OCI-LY1 (cell line): ENCODE measurements around the gene ADCY7.

ENCODE experiments used
- H2AFZ ChIP-seq: fragments of 200-600 bp; sonication (generic), shearing (Covaris generic); 2 replicates; pipeline ENCODE4 v1.6.0; 2014; ENCODE audit warnings: antibody characterized with exemption, mild to moderate bottlenecking, low read length
- H3F3A ChIP-seq: fragments of 200-600 bp; sonication (generic), shearing (Covaris generic); 2 replicates; pipeline ENCODE4 v1.6.0; 2014; ENCODE audit warnings: mild to moderate bottlenecking, antibody characterized with exemption, low read length, moderate library complexity; ENCODE audit not compliant: insufficient read depth
- H3K27ac ChIP-seq: fragments of 200-600 bp; sonication (generic); 2 replicates; pipeline ENCODE4 v1.5.1; 2014; ENCODE audit warnings: low read length, mixed run types, mild to moderate bottlenecking, low read depth; ENCODE audit not compliant: poor library complexity, severe bottlenecking
- H3K27me3 ChIP-seq: fragments of 200-600 bp; sonication (generic); 2 replicates; pipeline ENCODE4 v1.6.0; 2014; ENCODE audit warnings: antibody characterized with exemption, mild to moderate bottlenecking, low read length, moderate library complexity; ENCODE audit not compliant: insufficient read depth
- H3K36me3 ChIP-seq: fragments of 200-600 bp; sonication (generic); 2 replicates; pipeline ENCODE4 v1.6.1; 2014; ENCODE audit warnings: mild to moderate bottlenecking, antibody characterized with exemption, low read length, moderate library complexity, mixed read lengths; ENCODE audit not compliant: insufficient read depth
- H3K4me1 ChIP-seq: fragments of 200-600 bp; sonication (generic); 2 replicates; pipeline ENCODE4 v1.5.1; 2014; ENCODE audit warnings: mild to moderate bottlenecking, low read length, moderate library complexity; ENCODE audit not compliant: insufficient read depth, severe bottlenecking
- H3K4me2 ChIP-seq: fragments of 200-600 bp; sonication (generic), shearing (Covaris generic); 2 replicates; pipeline ENCODE4 v1.6.1; 2014; ENCODE audit warnings: low read length
- H3K4me3 ChIP-seq: fragments of 200-600 bp; sonication (generic); 2 replicates; pipeline ENCODE4 v1.5.1; 2014; ENCODE audit warnings: low read length, low read depth, mild to moderate bottlenecking, mixed read lengths; ENCODE audit not compliant: poor library complexity, severe bottlenecking
- H3K79me2 ChIP-seq: fragments of 200-600 bp; shearing (Covaris generic); 2 replicates; pipeline ENCODE4 v1.6.1; 2016; ENCODE audit warnings: mixed run types, low read length, mixed read lengths; ENCODE audit not compliant: insufficient read depth
- H3K9ac ChIP-seq: fragments of 200-600 bp; sonication (generic), shearing (Covaris generic); 2 replicates; pipeline ENCODE4 v1.6.1; 2014; ENCODE audit warnings: mild to moderate bottlenecking, low read length, mixed read lengths
- H3K9me2 ChIP-seq: fragments of 200-600 bp; sonication (generic), shearing (Covaris generic); 2 replicates; pipeline ENCODE4 v1.6.1; 2014; ENCODE audit warnings: low read depth, mild to moderate bottlenecking, low read length, mixed read lengths
- H3K9me3 ChIP-seq: fragments of 200-600 bp; shearing (Covaris generic); 2 replicates; pipeline ENCODE4 v1.6.1; 2014; ENCODE audit warnings: low read length, mixed read lengths
- H4K20me1 ChIP-seq: fragments of 200-600 bp; sonication (generic), shearing (Covaris generic); 2 replicates; pipeline ENCODE4 v1.6.0; 2016; ENCODE audit warnings: mild to moderate bottlenecking, low read length; ENCODE audit not compliant: insufficient read depth
- CTCF ChIP-seq: fragments of 200-600 bp; sonication (generic), shearing (Covaris generic); IDR thresholded peaks from 2 replicates; pipeline ENCODE4 v1.5.1; 2017; ENCODE audit warnings: mild to moderate bottlenecking, antibody characterized with exemption, low read length, moderate library complexity, mixed read lengths
- EZH2 ChIP-seq: fragments of 200-600 bp; sonication (generic), shearing (Covaris generic); IDR thresholded peaks from 2 replicates; pipeline ENCODE4 v1.8.0; 2017; ENCODE audit warnings: borderline replicate concordance, mixed run types, mild to moderate bottlenecking, antibody characterized with exemption, low read length, moderate library complexity, mixed read lengths

Gene ADCY7

GRCh38 chr16:50244504-50245416 lies 21.6 kb upstream of the ADCY7 start:
- Histone ChIP-seq H3K27ac (no peak overlapping the region), H3K9ac (no peak overlapping the region; the same call in 1 of the 2 replicates)
- no peak for TF ChIP-seq CTCF
- no peak for TF ChIP-seq EZH2

GRCh38 chr16:50245417-50246298 lies 20.7 kb upstream of the ADCY7 start:
- Histone ChIP-seq H3K27ac (no peak overlapping the region), H3K4me2 (peak overlapping the region; percentile 80), H4K20me1 (no peaks in the 10 kb centered on the region), H2AFZ (no peak overlapping the region), H3K9me2 (no peaks in the 10 kb centered on the region), H3F3A (no peaks in the 10 kb centered on the region), H3K27me3 (peaks cover 6% of the 10 kb centered on the region; the same call in 1 of the 2 replicates), H3K9me3 (no peaks in the 10 kb centered on the region), H3K4me3 (peak overlapping the region; percentile 59), H3K79me2 (no peaks in the 10 kb centered on the region), H3K4me1 (peaks cover 17% of the 10 kb centered on the region), H3K9ac (no peak overlapping the region; the same call in 1 of the 2 replicates), H3K36me3 (no peaks in the 10 kb centered on the region)
- no peak for TF ChIP-seq EZH2
- no peak for TF ChIP-seq CTCF

More at GRCh38 chr16:50244504-50245416, 21.6 kb upstream of the ADCY7 start:
- Histone ChIP-seq H3K4me2 (peak overlapping the region; percentile 80), H3K36me3 (no peaks in the 10 kb centered on the region), H3K9me2 (no peaks in the 10 kb centered on the region), H4K20me1 (no peaks in the 10 kb centered on the region), H3K79me2 (no peaks in the 10 kb centered on the region), H3K9me3 (no peaks in the 10 kb centered on the region), H2AFZ (no peak overlapping the region), H3K4me3 (peak overlapping the region; percentile 54), H3K4me1 (peaks cover 17% of the 10 kb centered on the region), H3K27me3 (peaks cover 6% of the 10 kb centered on the region; the same call in 1 of the 2 replicates), H3F3A (no peaks in the 10 kb centered on the region)

- no peaks in the 10 kb centered on the region for H3F3A ChIP-seq
- H2AFZ ChIP-seq = no peak overlapping the region
- no peaks in the 10 kb centered on the region for H3K9me3 ChIP-seq
- H3K9ac ChIP-seq = peak overlapping the region; percentile 53; the same call in 1 of the 2 replicates
- H3K4me3 ChIP-seq = peak overlapping the region; percentile 59
- no peaks in the 10 kb centered on the region for H3K79me2 ChIP-seq
- no peaks in the 10 kb centered on the region for H3K9me2 ChIP-seq
- peak overlapping the region; percentile 73 for H3K4me2 ChIP-seq
- no peak for TF ChIP-seq CTCF
- TF ChIP-seq EZH2 = no peak
- peaks cover 17% of the 10 kb centered on the region for H3K4me1 ChIP-seq
- no peaks in the 10 kb centered on the region for H4K20me1 ChIP-seq
- peaks cover 6% of the 10 kb centered on the region; the same call in 1 of the 2 replicates for H3K27me3 ChIP-seq
- no peak overlapping the region for H3K27ac ChIP-seq
- no peaks in the 10 kb centered on the region for H3K36me3 ChIP-seq
These were observed 19.8 kb upstream of the ADCY7 start for GRCh38 chr16:50246299-50247122.
